Ascending aorta (tissue), 2 donors: ENCODE measurements around the gene BNIP3. TPM values are rescaled to one million over a fixed set of nuclear protein-coding genes. Genes with fewer than 3 reads are reported as not detected.

Experiments
- DNase-seq, 2 donors: peaks; one replicate each; pipeline ENCODE4 v3.0.0-alpha.2; 2019; ENCODE audit warnings: low spot score in 2 of 2
- H3K27ac ChIP-seq, 2 donors: fragments of 200-600 bp; sonication (generic); one replicate each; pipeline ENCODE4 v1.5.1; 2016 to 2017; ENCODE audit warnings: mild to moderate bottlenecking in 1 of 2
- H3K27me3 ChIP-seq: fragments of 200-600 bp; sonication (generic); one replicate; pipeline ENCODE4 v1.5.1; 2017
- H3K36me3 ChIP-seq, 2 donors: fragments of 200-600 bp; sonication (generic); one replicate each; pipeline ENCODE4 v1.5.1; 2016
- H3K4me1 ChIP-seq, 2 donors: fragments of 200-600 bp; sonication (generic); one replicate each; pipeline ENCODE4 v1.5.1; 2016 to 2017; ENCODE audit warnings: mild to moderate bottlenecking in 1 of 2
- H3K4me3 ChIP-seq, 2 donors: fragments of 200-600 bp; sonication (generic); one replicate each; pipeline ENCODE4 v1.5.1; 2016 to 2017; ENCODE audit warnings: mild to moderate bottlenecking in 1 of 2
- H3K9me3 ChIP-seq, 2 donors: fragments of 200-600 bp; sonication (generic); one replicate each; pipeline ENCODE4 v1.5.1; 2016
- CTCF ChIP-seq, 3 experiments: fragments of 200-600 bp in 2 of 3; fragments of 450-650 bp in 1 of 3; sonication (generic) in 2 of 3; IDR thresholded peaks; one replicate each; pipeline ENCODE4 v1.5.1; 2016 to 2019; ENCODE audit warnings: antibody characterized with exemption in 3 of 3, mild to moderate bottlenecking in 1 of 3, moderate library complexity in 1 of 3
- intact Hi-C: fragments of 100-400 bp; cut with DNase I; formaldehyde crosslinking; loops from one replicate; pipeline ENCODE4 v1.15.1; 2023
- total RNA-seq: library from RNA; depleted of rRNA; stranded (reverse); fragments of >200 nt; gene quantifications from one replicate; pipeline ENCODE4 v1.1.0, GENCODE V29; 2016

Gene BNIP3
- total RNA-seq, 1 donor from 2014 or later = 18.3 TPM

DNA sequence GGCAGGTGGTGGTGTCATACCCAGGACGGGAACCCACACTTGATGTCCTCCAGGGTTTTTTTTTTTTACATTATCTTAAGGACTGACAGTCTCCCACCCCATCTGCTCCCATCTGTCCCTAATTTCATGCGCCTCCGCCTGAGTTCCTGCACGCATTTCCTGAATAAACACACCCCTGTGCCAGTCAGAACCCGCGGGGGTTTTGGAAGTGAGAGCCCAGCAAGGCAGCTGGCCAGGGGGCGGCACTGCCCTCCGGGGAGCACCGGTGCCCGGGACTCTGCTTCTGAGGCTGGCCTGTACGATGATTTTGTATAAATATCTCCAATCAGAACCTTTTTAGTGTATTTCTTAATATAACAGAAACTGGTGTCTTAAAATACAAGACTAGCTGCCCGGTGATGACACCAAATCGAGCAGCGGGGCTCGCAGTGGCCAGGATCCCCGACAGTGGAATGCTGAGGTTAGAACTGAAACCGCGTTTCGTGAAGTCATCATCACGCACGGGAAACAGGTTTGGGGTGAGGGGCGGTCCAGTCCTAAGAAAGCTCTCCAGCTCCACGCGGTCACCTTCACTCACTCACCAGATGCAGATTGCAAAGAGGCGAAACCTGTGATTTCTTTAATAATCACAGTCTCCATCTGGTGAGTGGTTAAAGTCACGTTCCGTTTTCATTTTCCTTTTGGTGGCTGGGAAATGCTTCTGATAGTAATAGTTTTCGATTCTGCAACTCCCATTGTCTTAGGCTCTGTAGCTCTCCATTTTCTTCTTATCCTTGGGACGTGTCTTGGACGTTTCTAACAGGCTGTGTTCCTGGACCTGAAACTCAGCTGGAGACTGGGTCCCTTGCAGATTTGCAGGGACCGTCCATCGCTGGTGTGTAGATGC is 19.7 kb downstream of the BNIP3 start:
- H3K27ac ChIP-seq = no peak overlapping the region
- peaks cover 8 to 40% of the 10 kb centered on the region in 2 donors for H3K36me3 ChIP-seq
- H3K4me3 ChIP-seq = no peak overlapping the region
- H3K9me3 ChIP-seq = no peaks in the 10 kb centered on the region
- no peaks in the 10 kb centered on the region for H3K4me1 ChIP-seq
- H3K27me3 ChIP-seq = no peaks in the 10 kb centered on the region
- TF ChIP-seq CTCF (IDR thresholded peaks at IDR 0.05) = no peak
- no peak for DNase-seq
- intact Hi-C loops = no loop called here

GRCh38 chr10:131961047-131961776 is 20.5 kb downstream of the BNIP3 start:
- Histone ChIP-seq H3K4me1 (no peaks in the 10 kb centered on the region), H3K27me3 (no peaks in the 10 kb centered on the region), H3K27ac (no peak overlapping the region), H3K4me3 (no peak overlapping the region), H3K9me3 (no peaks in the 10 kb centered on the region), H3K36me3 (peaks cover 16 to 41% of the 10 kb centered on the region in 2 donors)
- intact Hi-C loops = no loop called here
- TF ChIP-seq CTCF (IDR thresholded peaks at IDR 0.05) = no peak
- no peak for DNase-seq

DNA sequence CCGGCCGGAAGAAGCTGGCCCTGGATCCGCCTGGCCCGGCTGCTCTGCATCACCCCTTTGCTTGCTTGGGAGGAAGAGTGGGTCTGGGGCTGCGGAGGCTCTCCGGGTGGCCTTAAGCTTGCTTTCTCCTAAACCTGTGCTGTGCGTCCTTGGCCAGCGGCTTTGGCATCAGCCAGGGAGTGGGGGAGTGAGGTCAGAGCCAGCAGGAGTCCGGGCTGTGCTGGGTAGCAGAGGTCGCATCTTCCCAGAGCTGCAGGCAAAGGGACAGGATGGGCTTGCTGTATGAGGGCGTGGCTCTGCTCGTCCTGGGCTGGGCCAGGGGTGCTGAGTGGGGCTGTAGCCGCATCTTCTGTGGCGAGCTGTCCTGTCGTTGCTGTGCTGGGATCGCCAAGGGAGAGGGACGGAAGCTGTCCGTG is 21.1 kb downstream of the BNIP3 start:
- DNase-seq = no peak
- no peaks in the 10 kb centered on the region for H3K4me1 ChIP-seq
- H3K27ac ChIP-seq = no peak overlapping the region
- no peak overlapping the region for H3K4me3 ChIP-seq
- no peaks in the 10 kb centered on the region for H3K9me3 ChIP-seq
- no peaks in the 10 kb centered on the region for H3K27me3 ChIP-seq
- peaks cover 22 to 42% of the 10 kb centered on the region in 2 donors for H3K36me3 ChIP-seq
- no peak for TF ChIP-seq CTCF (IDR thresholded peaks at IDR 0.05)
- intact Hi-C loops = no loop called here

GRCh38 chr10:131959841-131960240 is 21.9 kb downstream of the BNIP3 start:
- intact Hi-C loops = no loop called here
- peaks cover 22 to 41% of the 10 kb centered on the region in 2 donors for H3K36me3 ChIP-seq
- TF ChIP-seq CTCF (IDR thresholded peaks at IDR 0.05) = no peak
- H3K27ac ChIP-seq = no peak overlapping the region
- DNase-seq = no peak
- H3K9me3 ChIP-seq = no peaks in the 10 kb centered on the region
- H3K4me1 ChIP-seq = no peaks in the 10 kb centered on the region
- no peak overlapping the region for H3K4me3 ChIP-seq
- no peaks in the 10 kb centered on the region for H3K27me3 ChIP-seq

GRCh38 chr10:131955591-131956340 is 26.0 kb downstream of the BNIP3 start:
- DNase-seq = no peak
- Histone ChIP-seq H3K9me3 (no peaks in the 10 kb centered on the region), H3K27me3 (no peaks in the 10 kb centered on the region), H3K27ac (no peak overlapping the region), H3K36me3 (peaks cover 24 to 60% of the 10 kb centered on the region in 2 donors), H3K4me3 (no peak overlapping the region), H3K4me1 (no peaks in the 10 kb centered on the region)
- intact Hi-C loops = no loop called here
- TF ChIP-seq CTCF (IDR thresholded peaks at IDR 0.05) = no peak
